A549 (cell line): ENCODE measurements around the gene SLITRK1. TPM values are rescaled to one million over a fixed set of nuclear protein-coding genes. Genes with fewer than 3 reads are reported as not detected.

Source experiments
- ATAC-seq, 2 experiments: fragments of 200-7000 bp in 1 of 2; fragments of >200 bp in 1 of 2; cut with Nextera tagmentation in 1 of 2; cut with Tn5 transposase in 1 of 2; 3 replicates each; pipeline versions ENCODE4 v1.8.0 to v1.9.1; 2018 to 2020; ENCODE audit warnings: mild to moderate bottlenecking in 1 of 2, moderate library complexity in 1 of 2
- CTCF ChIA-PET: fragments of 300-600 bp; sonication (Branson Sonifier 250); formaldehyde crosslinking; extraction: SDS; loops from one replicate; lab custom pipeline; 2021; ENCODE audit warnings: antibody characterized with exemption, inconsistent platforms; lab: Yijun Ruan, JAX
- POLR2A ChIA-PET: fragments of 350-600 bp; formaldehyde crosslinking; extraction: SDS; loops from one replicate; lab custom pipeline; 2021; ENCODE audit warnings: antibody characterized with exemption, inconsistent platforms; lab: Yijun Ruan, JAX
- DNase-seq, 2 experiments: peaks; one replicate each; pipeline versions ENCODE4 v3.0.0 to v3.0.0-alpha.2; 2011 to 2016; ENCODE audit warnings: low read depth in 1 of 2, low spot score in 1 of 2
- FAIRE-seq: peaks from 2 replicates; lab custom pipeline; 2011; peaks lifted over from hg19 to GRCh38; lab: Jason Lieb, UNC
- H3K27ac ChIP-seq, 2 experiments: fragments of >200 bp; sonication (Bioruptor Twin); formaldehyde crosslinking; 3 replicates each; pipeline ENCODE4 v1.5.1; 2016 to 2017
- H3K4me1 ChIP-seq: fragments of >200 bp; sonication (Bioruptor Twin); formaldehyde crosslinking; 3 replicates; pipeline ENCODE4 v1.6.1; 2016
- H3K4me2 ChIP-seq: fragments of >200 bp; sonication (Bioruptor Twin); formaldehyde crosslinking; 3 replicates; pipeline ENCODE4 v1.6.1; 2016
- H3K4me3 ChIP-seq: fragments of >200 bp; sonication (Bioruptor Twin); formaldehyde crosslinking; 3 replicates; pipeline ENCODE4 v1.5.1; 2016
- H3K9me3 ChIP-seq: fragments of >200 bp; sonication (Bioruptor Twin); formaldehyde crosslinking; 3 replicates; pipeline ENCODE4 v1.6.1; 2016
- CBX8 ChIP-seq: fragments of 200-600 bp; sonication (generic); IDR thresholded peaks from 2 replicates; pipeline ENCODE4 v1.6.1; 2016
- CHD2 ChIP-seq: fragments of 150-350 bp; IDR thresholded peaks from 2 replicates; pipeline ENCODE4 v1.6.1; 2014; ENCODE audit warnings: low read length; ENCODE audit not compliant: partially characterized antibody
- EP300 ChIP-seq, 2 experiments: fragments of >200 bp; sonication (Bioruptor Twin); formaldehyde crosslinking; IDR thresholded peaks; 2 replicates in 1 of 2; 3 replicates in 1 of 2; pipeline ENCODE4 v1.6.1; 2016 to 2017
- ESRRA ChIP-seq: fragments of 150-350 bp; IDR thresholded peaks from 2 replicates; pipeline ENCODE4 v1.6.1; 2014; ENCODE audit warnings: mild to moderate bottlenecking, low read length, borderline replicate concordance
- FOSL2 ChIP-seq, 2 experiments: fragments of 450-650 bp in 1 of 2; fragments of >200 bp in 1 of 2; sonication (Bioruptor Twin) in 1 of 2; formaldehyde crosslinking; IDR thresholded peaks; 2 replicates each; pipeline versions ENCODE4 v1.5.0 to v1.6.1; 2016 to 2020; ENCODE audit warnings: mild to moderate bottlenecking in 1 of 2, moderate library complexity in 1 of 2
- HDAC2 ChIP-seq: fragments of 200-600 bp; sonication (generic); IDR thresholded peaks from 2 replicates; pipeline ENCODE4 v1.6.1; 2016
- HEYL ChIP-seq: fragments of 250-450 bp; sonication (Bioruptor Pico); IDR thresholded peaks from 2 replicates; pipeline ENCODE4 v1.8.0; 2021; ENCODE audit warnings: mild to moderate bottlenecking, moderate library complexity
- MAZ ChIP-seq: fragments of 150-350 bp; IDR thresholded peaks from 2 replicates; pipeline ENCODE4 v1.6.1; 2014; ENCODE audit warnings: antibody characterized with exemption, low read depth, low read length, borderline replicate concordance
- POLR2AphosphoS2 ChIP-seq: conservative IDR thresholded peaks from 2 replicates; pipeline ENCODE4 v1.6.1; 2012; ENCODE audit warnings: low read length, improper control_type of control experiment, inconsistent platforms
- RCOR1 ChIP-seq: fragments of 150-350 bp; IDR thresholded peaks from 2 replicates; pipeline ENCODE4 v1.6.1; 2014; ENCODE audit warnings: antibody characterized with exemption, low read length, low read depth
- RFX5 ChIP-seq: fragments of 450-650 bp; IDR thresholded peaks from 2 replicates; pipeline ENCODE4 v1.7.1; 2014; ENCODE audit warnings: antibody characterized with exemption, mild to moderate bottlenecking, moderate library complexity
- SREBF2 ChIP-seq: fragments of 450-650 bp; IDR thresholded peaks from 2 replicates; pipeline ENCODE4 v1.6.1; 2014; ENCODE audit warnings: mild to moderate bottlenecking, moderate library complexity
- TFCP2L1 ChIP-seq: fragments of 250-450 bp; sonication (Bioruptor Pico); IDR thresholded peaks from 2 replicates; pipeline ENCODE4 v1.5.0; 2021; ENCODE audit warnings: mild to moderate bottlenecking
- ZFP36 ChIP-seq: fragments of 450-650 bp; IDR thresholded peaks from 2 replicates; pipeline ENCODE4 v1.6.1; 2014; ENCODE audit warnings: borderline replicate concordance; ENCODE audit not compliant: partially characterized antibody
- WGBS: methylation state at CpG from one replicate; pipeline ENCODE4 v1.1.6; 2017; ENCODE audit errors: missing lambda C conversion rate; 5-methylcytosine and 5-hydroxymethylcytosine counted together
- polyA plus RNA-seq, 4 experiments: library from polyadenylated mRNA; depleted of rRNA in 3 of 4; stranded (reverse); fragments of >200 nt; fragmentation: RNase III in 1 of 4; extraction: RNeasy Plus Mini Kit Qiagen cat#74134 plus additional on column Dnase treatment in 1 of 4; gene quantifications; 2 replicates in 3 of 4; 3 replicates in 1 of 4; pipeline ENCODE4 v1.2.3, GENCODE V29; 2011 to 2017
- TF ChIP-seq, protein P1 (sequence below): IDR thresholded peaks from 2 replicates; pipeline ENCODE4 v1.6.1; 2012; ENCODE audit warnings: low read depth, borderline replicate concordance
- TF ChIP-seq, protein P2 (sequence below): fragments of 450-650 bp; IDR thresholded peaks from 2 replicates; pipeline ENCODE4 v1.6.1; 2014; ENCODE audit warnings: antibody characterized with exemption
- TF ChIP-seq, protein P3 (sequence below): fragments of 250-450 bp; sonication (Bioruptor Pico); IDR thresholded peaks from 2 replicates; pipeline ENCODE4 v1.5.0; 2020; ENCODE audit warnings: low read depth, mild to moderate bottlenecking, moderate library complexity

SLITRK1 gene
- polyA plus RNA-seq, 2 of the 4 experiments (the other 2 are of a cell fraction) = not detected

DNA sequence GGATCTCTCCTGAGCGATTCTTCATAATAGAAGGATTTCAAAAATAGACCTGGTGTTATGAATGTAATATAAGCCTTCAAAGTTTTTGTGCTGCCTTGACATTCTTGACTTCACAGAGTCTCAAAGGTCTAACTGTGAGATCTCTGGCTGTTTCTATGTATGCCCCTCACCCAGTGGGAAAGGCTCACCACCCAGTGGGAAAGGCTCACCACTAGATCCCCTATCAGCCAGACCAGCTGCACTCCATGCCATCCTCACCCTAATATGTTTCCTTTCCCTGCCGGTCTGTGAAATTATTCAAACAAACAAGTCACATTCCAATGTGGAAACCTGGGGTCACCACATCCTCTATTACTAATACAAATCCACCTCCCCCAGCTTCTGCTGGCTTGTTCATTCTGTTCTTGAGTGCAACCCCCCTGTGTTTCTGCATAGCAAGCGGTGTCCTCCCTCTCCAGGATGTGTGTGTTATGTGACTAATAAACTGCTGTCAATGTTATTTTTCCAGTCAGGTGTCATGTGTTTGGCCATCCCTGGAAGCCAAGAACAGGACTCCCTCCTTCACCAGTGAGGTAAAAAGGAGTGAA lies 13.8 kb upstream of the SLITRK1 start:
- Histone ChIP-seq H3K4me1 (no peaks in the 10 kb centered on the region), H3K4me3 (no peak overlapping the region), H3K27ac (no peak overlapping the region), H3K4me2 (no peak overlapping the region), H3K9me3 (no peaks in the 10 kb centered on the region)
- no peak for ATAC-seq
- ChIA-PET POLR2A (no interaction called here), CTCF (no interaction called here)
- TF ChIP-seq POLR2AphosphoS2 (no peak), RCOR1 (no peak), ESRRA (no peak), TFCP2L1 (no peak), FOSL2 (IDR thresholded peaks at IDR 0.05) (no peak), FOSL2 (CRISPR knock-in tag; IDR thresholded peaks at IDR 0.05) (no peak)
- TF ChIP-seq, protein P1, sequence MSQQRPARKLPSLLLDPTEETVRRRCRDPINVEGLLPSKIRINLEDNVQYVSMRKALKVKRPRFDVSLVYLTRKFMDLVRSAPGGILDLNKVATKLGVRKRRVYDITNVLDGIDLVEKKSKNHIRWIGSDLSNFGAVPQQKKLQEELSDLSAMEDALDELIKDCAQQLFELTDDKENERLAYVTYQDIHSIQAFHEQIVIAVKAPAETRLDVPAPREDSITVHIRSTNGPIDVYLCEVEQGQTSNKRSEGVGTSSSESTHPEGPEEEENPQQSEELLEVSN = no peak
- TF ChIP-seq, protein P2, sequence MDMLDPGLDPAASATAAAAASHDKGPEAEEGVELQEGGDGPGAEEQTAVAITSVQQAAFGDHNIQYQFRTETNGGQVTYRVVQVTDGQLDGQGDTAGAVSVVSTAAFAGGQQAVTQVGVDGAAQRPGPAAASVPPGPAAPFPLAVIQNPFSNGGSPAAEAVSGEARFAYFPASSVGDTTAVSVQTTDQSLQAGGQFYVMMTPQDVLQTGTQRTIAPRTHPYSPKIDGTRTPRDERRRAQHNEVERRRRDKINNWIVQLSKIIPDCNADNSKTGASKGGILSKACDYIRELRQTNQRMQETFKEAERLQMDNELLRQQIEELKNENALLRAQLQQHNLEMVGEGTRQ = no peak
- no peak for FAIRE-seq
- no peak for DNase-seq
- 12% methylated on average over 3 of the region's 3 CpGs for WGBS

DNA sequence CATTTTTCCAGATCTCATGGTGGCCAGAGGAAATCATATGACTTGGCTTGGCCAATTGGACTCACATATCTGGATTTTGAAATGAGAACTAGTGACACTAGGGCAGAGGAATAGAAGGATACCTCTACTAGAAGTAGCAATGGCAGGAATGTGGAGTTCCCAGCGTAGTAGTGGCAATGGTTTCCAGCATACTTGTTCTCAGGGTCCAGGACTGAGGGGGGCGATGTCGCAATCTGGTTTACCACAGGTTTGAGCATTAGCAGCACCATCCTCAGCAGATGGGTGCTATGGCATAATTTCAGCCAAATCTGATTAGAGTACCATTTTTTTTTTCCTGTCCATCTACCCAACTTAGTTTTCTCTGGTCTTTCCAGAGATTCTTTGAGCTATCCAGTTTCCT lies 8.1 kb upstream of the SLITRK1 start:
- Histone ChIP-seq H3K27ac (no peak overlapping the region), H3K4me3 (no peak overlapping the region), H3K4me1 (no peaks in the 10 kb centered on the region), H3K9me3 (no peaks in the 10 kb centered on the region), H3K4me2 (no peak overlapping the region)
- TF ChIP-seq CBX8 (no peak), HDAC2 (no peak), RFX5 (no peak), MAZ (no peak), HEYL (CRISPR knock-in tag) (no peak), ZFP36 (no peak)
- ATAC-seq (no peak), DNase-seq (no peak), FAIRE-seq (no peak)
- 30% methylated on average over 3 of the region's 3 CpGs for WGBS
- ChIA-PET POLR2A (no interaction called here), CTCF (no interaction called here)

DNA sequence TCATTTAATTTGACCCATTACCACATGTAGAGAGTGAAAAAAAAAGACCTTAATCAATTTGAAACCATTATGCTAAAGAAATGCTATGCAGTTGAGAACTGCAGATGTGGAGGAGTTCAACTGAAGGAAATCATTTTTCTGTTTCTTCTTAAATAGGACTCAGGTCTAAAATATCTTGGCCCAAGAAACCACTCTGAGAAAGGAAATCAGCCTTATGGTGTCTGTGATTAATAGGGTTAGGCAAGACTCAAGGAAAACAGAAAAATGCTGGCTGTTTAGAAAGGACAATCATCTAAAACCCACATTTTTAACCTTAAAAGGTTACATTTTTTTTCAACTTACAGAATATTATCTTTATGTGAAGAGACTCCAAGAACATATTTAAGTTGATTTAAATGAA lies 1.9 kb upstream of the SLITRK1 start:
- no peak for FAIRE-seq
- H3K4me1 ChIP-seq = no peaks in the 10 kb centered on the region
- no peak overlapping the region for H3K4me3 ChIP-seq
- no peak for TF ChIP-seq CBX8
- TF ChIP-seq, all 56 proteins: peak for 0
- ATAC-seq = no peak
- DNase-seq = no peak
- POLR2A ChIA-PET = no interaction called here
- Histone ChIP-seq H3K9me3 (no peaks in the 10 kb centered on the region), H3K4me2 (no peak overlapping the region), H3K27ac (no peak overlapping the region)
- CTCF ChIA-PET = no interaction called here

DNA sequence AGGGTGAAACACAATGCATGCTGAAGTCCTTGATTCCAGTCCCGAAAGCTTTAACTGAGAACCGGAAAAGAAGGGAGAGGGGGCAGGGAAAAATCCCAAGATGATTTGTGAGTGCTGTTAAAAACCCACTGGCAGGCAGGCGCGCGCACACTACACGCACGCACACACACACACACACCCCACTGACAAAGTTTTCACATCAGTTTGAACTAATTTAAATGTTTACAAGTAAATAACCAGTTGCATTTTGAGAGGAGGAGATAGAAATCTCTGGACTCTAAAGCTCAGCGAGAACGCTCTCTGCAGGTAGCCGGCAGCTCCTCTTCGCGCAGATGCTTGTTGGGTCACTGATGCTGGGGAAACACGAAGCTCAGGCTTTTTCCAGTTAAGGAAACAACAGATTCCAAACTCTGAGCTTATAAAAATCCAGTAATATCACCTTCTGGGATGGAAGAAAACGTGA lies 818 bp upstream of the SLITRK1 start:
- ATAC-seq = no peak
- TF ChIP-seq SREBF2 (no peak), CHD2 (no peak), EP300 (IDR thresholded peaks at IDR 0.05) (no peak)
- TF ChIP-seq, protein P3, sequence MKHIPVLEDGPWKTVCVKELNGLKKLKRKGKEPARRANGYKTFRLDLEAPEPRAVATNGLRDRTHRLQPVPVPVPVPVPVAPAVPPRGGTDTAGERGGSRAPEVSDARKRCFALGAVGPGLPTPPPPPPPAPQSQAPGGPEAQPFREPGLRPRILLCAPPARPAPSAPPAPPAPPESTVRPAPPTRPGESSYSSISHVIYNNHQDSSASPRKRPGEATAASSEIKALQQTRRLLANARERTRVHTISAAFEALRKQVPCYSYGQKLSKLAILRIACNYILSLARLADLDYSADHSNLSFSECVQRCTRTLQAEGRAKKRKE (CRISPR knock-in tag) = no peak
- ChIA-PET POLR2A (no interaction called here), CTCF (interaction anchor here (0.8 kb wide), 1 partner anchor 98 kb away, joined by 3 read pairs; no protein-coding TSS in a partner anchor)
- FAIRE-seq = no peak
- Histone ChIP-seq H3K27ac (no peak overlapping the region), H3K4me3 (no peak overlapping the region), H3K4me1 (no peaks in the 10 kb centered on the region), H3K4me2 (no peak overlapping the region), H3K9me3 (no peaks in the 10 kb centered on the region)
- WGBS = 43% methylated on average over 13 of the region's 14 CpGs
- DNase-seq = no peak
